ENCODE results near the gene ST8SIA3. TPM values are rescaled to one million over a fixed set of nuclear protein-coding genes. Genes with fewer than 3 reads are reported as not detected.

The ST8SIA3 gene
- total and polyA plus RNA-seq, 2 of the 4 experiments (the other 2 are of a cell fraction), result not detected

GRCh38 chr18:57359433-57359832, 7.1 kb downstream of the ST8SIA3 start:
- intact Hi-C loops (cut with micrococcal nuclease), result no loop called here
- no peaks in the 10 kb centered on the region for H3K9me1 ChIP-seq (ENCODE audit: insufficient read depth, low read length)

More at GRCh38 chr18:57359433-57359832, 7.1 kb downstream of the ST8SIA3 start:
- Histone ChIP-seq H3K27ac (ENCODE audit: insufficient read depth, low read length) (no peak overlapping the region), H4K20me1 (ENCODE audit: insufficient read depth, low read length) (no peaks in the 10 kb centered on the region), H4K5ac (ENCODE audit: low read depth, low read length) (no peak overlapping the region), H3K27me3 (ENCODE audit: control insufficient read depth, insufficient read depth, low read length) (no peaks in the 10 kb centered on the region), H2AFZ (replicated peaks; ENCODE audit: low read length, poor library complexity) (no peak overlapping the region), H3K18ac (ENCODE audit: low read depth, low read length) (no peak overlapping the region), H2BK120ac (ENCODE audit: low read depth, low read length) (no peak overlapping the region), H2BK5ac (ENCODE audit: low read depth, low read length, poor library complexity, severe bottlenecking) (no peak overlapping the region), H3K56ac (ENCODE audit: extremely low read depth, insufficient read depth, low read length) (no peak overlapping the region), H3K79me1 (ENCODE audit: low read depth in 1 of 2, low read length in 2 of 2) (no peaks in the 10 kb centered on the region), H3K14ac (replicated peaks; ENCODE audit: low read depth, low read length) (no peak overlapping the region), H3K4ac (ENCODE audit: low read depth, low read length) (no peak overlapping the region), H2AK5ac (ENCODE audit: low read depth, low read length) (no peak overlapping the region), H2BK15ac (ENCODE audit: low read depth, low read length) (no peak overlapping the region), H3K23ac (ENCODE audit: low read depth, low read length) (no peak overlapping the region), H3K36me3 (ENCODE audit: control insufficient read depth, insufficient read depth, low read length) (no peaks in the 10 kb centered on the region), H3K4me3 (ENCODE audit: insufficient read depth, low read depth, low read length) (no peak overlapping the region), H4K8ac (ENCODE audit: low read depth in 2 of 2, low read length in 2 of 2) (no peak overlapping the region), H3K9me3 (ENCODE audit: control insufficient read depth, insufficient read depth, low read length) (no peaks in the 10 kb centered on the region), H2AK9ac (replicated peaks; ENCODE audit: low read depth, low read length, poor library complexity) (no peak overlapping the region), H3K4me1 (ENCODE audit: control insufficient read depth, insufficient read depth, low read length) (no peaks in the 10 kb centered on the region), H4K91ac (ENCODE audit: insufficient read depth, low read depth, low read length) (no peak overlapping the region), H2BK20ac (ENCODE audit: low read depth, low read length) (no peak overlapping the region), H3K4me2 (ENCODE audit: low read depth, low read length) (no peak overlapping the region), H3K9ac (ENCODE audit: low read depth, low read length) (no peak overlapping the region)
- in situ Hi-C loops (cut with MboI; ENCODE audit: low sequenced_read_pairs), result no loop called here
- no peak for DNase-seq
- TF ChIP-seq CTCF (conservative IDR thresholded peaks at IDR 0.05; ENCODE audit: low read depth, low read length) (no peak), MXI1 (IDR thresholded peaks at IDR 0.05; ENCODE audit: borderline replicate concordance, low read depth, low read length) (no peak), ELK1 (IDR thresholded peaks at IDR 0.05; ENCODE audit: borderline replicate concordance, low read depth, low read length) (no peak), RFX5 (IDR thresholded peaks at IDR 0.05; ENCODE audit: low read depth, low read length) (no peak), FOS (IDR thresholded peaks at IDR 0.05; ENCODE audit: low read depth, low read length) (no peak), POLR2A (IDR thresholded peaks at IDR 0.05; ENCODE audit: low read depth, low read length) (no peak), MAFK (IDR thresholded peaks at IDR 0.05; ENCODE audit: low read depth, low read length) (no peak), RCOR1 (IDR thresholded peaks at IDR 0.05; ENCODE audit: insufficient replicate concordance, low read length) (no peak), CHD1 (IDR thresholded peaks at IDR 0.05; ENCODE audit: low read depth, low read length) (no peak), USF2 (IDR thresholded peaks at IDR 0.05; ENCODE audit: low read depth, low read length) (no peak), CEBPB (IDR thresholded peaks at IDR 0.05; ENCODE audit: low read depth, low read length) (no peak), NFE2L2 (IDR thresholded peaks at IDR 0.05; ENCODE audit: low read depth, low read length) (no peak), BHLHE40 (IDR thresholded peaks at IDR 0.05; ENCODE audit: low read depth, low read length) (no peak), SMC3 (IDR thresholded peaks at IDR 0.05; ENCODE audit: low read depth, low read length) (no peak), MAZ (IDR thresholded peaks at IDR 0.05; ENCODE audit: borderline replicate concordance, low read depth, low read length) (no peak), RAD21 (IDR thresholded peaks at IDR 0.05; ENCODE audit: low read length) (no peak)
- ChIA-PET POLR2A (ENCODE audit: unreplicated experiment) (no interaction called here), CTCF (no interaction called here)
- dilution Hi-C loops (cut with HindIII; ENCODE audit: low sequenced_read_pairs, unreplicated experiment), result no loop called here
- no peak for ATAC-seq (ENCODE audit: low read depth)
- BruUV-seq (replicated peaks), result no TSS peak
- 0% methylated on average over 1 of the region's 4 CpGs; no CpG with 5 or more reads in 1 of the 2 experiments for WGBS, 2 experiments (ENCODE audit: extremely low coverage in 2 of 2, insufficient read length in 1 of 2)

All from IMR-90 (cell line).